OCI-LY7 (cell line): ENCODE measurements around the gene RASD1. TPM values are rescaled to one million over a fixed set of nuclear protein-coding genes. Genes with fewer than 3 reads are reported as not detected.

Experiments
- BruUV-seq: library from RNA; stranded (reverse); fragments of 400-500 nt; replicated peaks from 2 replicates; lab custom pipeline; 2021; lab: Mats Ljungman, UMichigan
- CTCF ChIA-PET: fragments of 300-600 bp; sonication (Branson Sonifier 250); formaldehyde crosslinking; loops from one replicate; lab custom pipeline; 2022; ENCODE audit warnings: antibody characterized with exemption; ENCODE audit not compliant: unreplicated experiment; lab: Charles Lee
- POLR2A ChIA-PET: fragments of 300-600 bp; sonication (Branson Sonifier 250); formaldehyde crosslinking; loops from one replicate; lab custom pipeline; 2022; ENCODE audit warnings: antibody characterized with exemption; lab: Charles Lee
- DNase-seq: peaks from one replicate; pipeline ENCODE4 v3.0.0-alpha.2; 2015; ENCODE audit warnings: low spot score
- H2AFZ ChIP-seq: fragments of 200-600 bp; sonication (generic), shearing (Covaris generic); 2 replicates; pipeline ENCODE4 v1.6.1; 2014; ENCODE audit warnings: mild to moderate bottlenecking, antibody characterized with exemption, low read length, moderate library complexity
- H3K27ac ChIP-seq: fragments of 200-600 bp; sonication (generic); 2 replicates; pipeline ENCODE4 v1.5.1; 2014; ENCODE audit warnings: mixed run types, low read depth, mild to moderate bottlenecking, moderate library complexity, low read length, inconsistent platforms; ENCODE audit not compliant: poor library complexity, severe bottlenecking
- H3K36me3 ChIP-seq: fragments of 200-600 bp; sonication (generic); 2 replicates; pipeline ENCODE4 v1.6.1; 2014; ENCODE audit warnings: mild to moderate bottlenecking, antibody characterized with exemption, low read length, moderate library complexity, mixed read lengths; ENCODE audit not compliant: insufficient read depth
- H3K4me1 ChIP-seq: fragments of 200-600 bp; sonication (generic); 2 replicates; pipeline ENCODE4 v1.5.1; 2014; ENCODE audit warnings: mild to moderate bottlenecking, low read length; ENCODE audit not compliant: insufficient read depth, poor library complexity, severe bottlenecking
- H3K4me2 ChIP-seq: fragments of 200-600 bp; sonication (generic); 2 replicates; pipeline ENCODE4 v1.6.1; 2014; ENCODE audit warnings: mild to moderate bottlenecking, low read length
- H3K4me3 ChIP-seq: fragments of 200-600 bp; sonication (generic); 2 replicates; pipeline ENCODE4 v1.5.1; 2014; ENCODE audit warnings: mild to moderate bottlenecking, low read depth, low read length; ENCODE audit not compliant: poor library complexity, severe bottlenecking
- H3K79me2 ChIP-seq: fragments of 200-600 bp; sonication (generic); 2 replicates; pipeline ENCODE4 v1.6.1; 2016; ENCODE audit warnings: low read depth, mild to moderate bottlenecking, low read length, moderate library complexity, mixed read lengths; ENCODE audit not compliant: insufficient read depth
- H3K9me2 ChIP-seq: fragments of 200-600 bp; sonication (generic); 2 replicates; pipeline ENCODE4 v1.6.1; 2016; ENCODE audit warnings: mild to moderate bottlenecking, low read length, mixed read lengths; ENCODE audit not compliant: insufficient read depth
- H3K9me3 ChIP-seq: fragments of 200-600 bp; sonication (generic); 2 replicates; pipeline ENCODE4 v1.6.1; 2014; ENCODE audit warnings: mild to moderate bottlenecking, mixed run types, low read length, mixed read lengths
- H4K20me1 ChIP-seq: fragments of 200-600 bp; sonication (generic); 2 replicates; pipeline ENCODE4 v1.6.1; 2014; ENCODE audit warnings: mild to moderate bottlenecking, antibody characterized with exemption, low read length, moderate library complexity, mixed read lengths; ENCODE audit not compliant: insufficient read depth
- CTCF ChIP-seq: fragments of 200-600 bp; sonication (generic); conservative IDR thresholded peaks from 2 replicates; pipeline ENCODE4 v1.5.1; 2014; ENCODE audit warnings: mild to moderate bottlenecking, antibody characterized with exemption, low read length, moderate library complexity, mixed read lengths
- EZH2phosphoT487 ChIP-seq: fragments of 200-600 bp; sonication (generic); IDR thresholded peaks from 2 replicates; pipeline ENCODE4 v1.6.1; 2018; ENCODE audit warnings: low read depth, borderline replicate concordance, mild to moderate bottlenecking, mixed run types, antibody characterized with exemption, low read length, moderate library complexity, mixed read lengths
- intact Hi-C: fragments of 100-400 bp; cut with micrococcal nuclease; formaldehyde crosslinking; loops from one replicate; pipeline ENCODE4 v1.10.0; 2022; ENCODE audit not compliant: unreplicated experiment
- total RNA-seq, 2 experiments: library from RNA; depleted of rRNA in 1 of 2; stranded (reverse); fragments of >200 nt in 1 of 2; shearing (Covaris generic) in 1 of 2; gene quantifications; 2 replicates each; pipeline ENCODE4 v1.2.3, GENCODE V29; 2014 to 2022

RASD1 gene
- total RNA-seq, 2 experiments from 2014 or later = 0.19 TPM; not detected in 1

GRCh38 chr17:17499402-17500145 is 3.4 kb upstream of the RASD1 start:
- no peak overlapping the region for H3K4me3 ChIP-seq
- no peak overlapping the region for H2AFZ ChIP-seq
- no peaks in the 10 kb centered on the region for H3K9me2 ChIP-seq
- CTCF ChIA-PET = no interaction called here
- no peak for DNase-seq
- no peaks in the 10 kb centered on the region for H3K36me3 ChIP-seq
- intact Hi-C loops = no loop called here
- H3K9me3 ChIP-seq = no peaks in the 10 kb centered on the region
- POLR2A ChIA-PET = no interaction called here
- H3K27ac ChIP-seq = no peak overlapping the region
- peaks cover 10% of the 10 kb centered on the region for H3K4me1 ChIP-seq
- no peaks in the 10 kb centered on the region for H4K20me1 ChIP-seq
- BruUV-seq = no TSS peak
- H3K79me2 ChIP-seq = no peaks in the 10 kb centered on the region
- TF ChIP-seq CTCF = no peak
- no peak for TF ChIP-seq EZH2phosphoT487
- no peak overlapping the region for H3K4me2 ChIP-seq

DNA sequence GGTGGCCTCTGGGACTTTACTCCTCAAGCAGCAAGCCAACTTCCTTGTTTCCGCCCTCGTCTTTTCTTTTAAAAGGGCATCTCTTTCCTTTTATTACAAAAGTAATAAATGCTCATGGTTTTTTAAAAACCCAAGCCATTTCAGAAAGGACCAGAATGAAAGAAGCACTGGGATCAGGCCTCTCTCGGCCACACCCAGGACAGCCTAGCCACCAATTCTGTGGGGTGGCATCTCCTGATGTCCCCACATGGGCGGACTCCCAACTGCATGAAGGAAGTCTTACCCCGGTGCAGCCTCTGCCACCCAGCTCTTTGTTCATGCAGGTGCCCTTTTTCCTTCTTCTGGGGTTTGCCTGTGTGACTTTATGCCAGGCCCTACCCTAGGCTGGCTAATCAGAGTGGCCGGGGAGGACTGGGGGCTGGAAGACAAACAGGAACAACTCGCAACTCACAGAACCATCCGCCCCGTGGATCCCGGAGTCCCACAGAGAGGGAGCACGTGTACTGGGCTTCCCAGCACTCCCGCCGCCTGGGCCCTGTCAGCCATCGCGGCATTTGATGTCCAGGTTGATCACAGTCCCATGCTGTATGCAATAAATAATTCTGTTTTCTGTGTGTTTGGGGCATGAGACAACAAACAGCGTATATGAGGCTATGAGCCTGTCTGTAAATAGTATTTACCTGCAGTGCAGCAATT is 2.6 kb upstream of the RASD1 start:
- Histone ChIP-seq H4K20me1 (no peaks in the 10 kb centered on the region; the same call in 1 of the 2 replicates), H3K79me2 (no peaks in the 10 kb centered on the region), H3K27ac (no peak overlapping the region), H3K9me3 (no peaks in the 10 kb centered on the region), H3K4me2 (no peak overlapping the region), H3K4me1 (peaks cover 10% of the 10 kb centered on the region), H3K9me2 (no peaks in the 10 kb centered on the region), H3K4me3 (no peak overlapping the region), H3K36me3 (no peaks in the 10 kb centered on the region), H2AFZ (no peak overlapping the region)
- BruUV-seq = no TSS peak
- DNase-seq = no peak
- ChIA-PET POLR2A (no interaction called here), CTCF (no interaction called here)
- TF ChIP-seq EZH2phosphoT487 = no peak
- TF ChIP-seq CTCF = no peak
- intact Hi-C loops = no loop called here
